Progenitor cell of endocrine pancreas (in vitro differentiated cells): ENCODE data around the gene CDC42EP5. TPM values are rescaled to one million over a fixed set of nuclear protein-coding genes. Genes with fewer than 3 reads are reported as not detected.

ENCODE experiments used
- DNase-seq: peaks from one replicate; pipeline ENCODE4 v3.0.0; 2021; ENCODE audit warnings: low spot score; ENCODE audit not compliant: unreplicated experiment
- H3K27ac Mint-ChIP-seq: 2 replicates; pipeline ENCODE4 v1.8.0; 2021; ENCODE audit warnings: mild to moderate bottlenecking, moderate library complexity, mixed read lengths
- H3K27me3 Mint-ChIP-seq: 2 replicates; pipeline ENCODE4 v1.8.0; 2021; ENCODE audit warnings: mixed read lengths
- H3K36me3 Mint-ChIP-seq: 2 replicates; pipeline ENCODE4 v1.8.0; 2022; ENCODE audit warnings: mixed read lengths; ENCODE audit not compliant: insufficient read depth
- H3K4me1 Mint-ChIP-seq: 2 replicates; pipeline ENCODE4 v1.8.0; 2021; ENCODE audit warnings: low read depth, mixed read lengths
- H3K4me3 Mint-ChIP-seq: 2 replicates; pipeline ENCODE4 v1.8.0; 2021; ENCODE audit warnings: low read depth, mild to moderate bottlenecking, moderate library complexity, mixed read lengths
- H3K9me3 Mint-ChIP-seq: 2 replicates; pipeline ENCODE4 v1.8.0; 2021; ENCODE audit warnings: low read depth, mixed read lengths
- CTCF ChIP-seq: fragments of 200-600 bp; sonication (generic); IDR thresholded peaks from one replicate; pipeline ENCODE4 v1.5.0; 2021; ENCODE audit warnings: antibody characterized with exemption, mild to moderate bottlenecking; ENCODE audit not compliant: unreplicated experiment
- total RNA-seq: library from RNA; stranded (reverse); gene quantifications from 2 replicates; pipeline ENCODE4 v1.2.1, GENCODE V29; 2021

The CDC42EP5 gene
- total RNA-seq, 1 donor from 2014 or later: 2.1 TPM

DNA sequence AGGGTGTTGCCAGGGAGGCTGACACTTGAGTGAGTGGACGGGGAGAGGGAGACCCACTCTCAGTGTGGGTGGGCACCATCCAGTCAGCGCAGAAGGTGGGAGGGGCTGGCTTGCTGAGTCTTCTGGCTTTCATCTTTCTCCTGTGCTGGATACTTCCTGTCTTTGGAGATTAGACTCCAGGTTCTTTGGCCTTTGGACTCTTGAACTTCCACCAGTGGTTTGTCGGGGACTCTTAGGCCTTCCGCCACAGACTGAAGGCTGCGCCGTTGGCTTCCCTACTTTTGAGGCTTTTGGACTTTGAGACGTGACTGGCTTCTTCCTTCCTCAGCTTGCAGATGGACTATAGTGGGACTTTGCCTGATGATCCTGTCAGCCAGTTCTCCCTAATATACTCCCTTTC, 28.4 kb downstream of the CDC42EP5 start:
- TF ChIP-seq CTCF: no peak
- Mint-ChIP-seq H3K4me1 (peaks cover 12% of the 10 kb centered on the region), H3K36me3 (peaks cover 10% of the 10 kb centered on the region), H3K27ac (no peak overlapping the region), H3K27me3 (no peaks in the 10 kb centered on the region), H3K4me3 (no peak overlapping the region), H3K9me3 (no peaks in the 10 kb centered on the region)
- DNase-seq: no peak

DNA sequence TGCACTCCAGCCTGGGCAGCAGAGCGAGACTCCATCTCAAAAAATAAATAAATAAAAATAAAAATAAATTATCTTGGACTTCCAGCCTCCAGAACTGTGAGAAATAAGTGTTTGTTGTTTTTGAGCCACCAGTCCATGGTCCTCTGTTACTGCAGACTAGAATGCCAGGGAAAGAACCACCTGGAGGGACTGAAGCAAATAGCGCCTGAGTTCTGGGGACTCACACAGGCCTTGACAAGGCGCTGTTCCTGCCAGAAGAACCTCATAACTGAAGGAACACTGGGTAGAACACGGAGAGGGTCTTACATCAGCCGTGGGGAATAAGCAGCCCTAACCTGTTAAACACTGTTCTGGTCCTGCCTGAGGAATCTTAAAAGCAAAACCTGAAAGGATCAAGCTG, 32.5 kb downstream of the CDC42EP5 start:
- H3K4me1 Mint-ChIP-seq: no peaks in the 10 kb centered on the region
- H3K36me3 Mint-ChIP-seq: peaks cover 12% of the 10 kb centered on the region
- DNase-seq: no peak
- no peak overlapping the region for H3K27ac Mint-ChIP-seq
- H3K9me3 Mint-ChIP-seq: no peaks in the 10 kb centered on the region
- TF ChIP-seq CTCF: no peak
- no peak overlapping the region for H3K4me3 Mint-ChIP-seq
- H3K27me3 Mint-ChIP-seq: no peaks in the 10 kb centered on the region

GRCh38 chr19:54439174-54439851, 33.8 kb downstream of the CDC42EP5 start:
- no peaks in the 10 kb centered on the region for H3K9me3 Mint-ChIP-seq
- peak; percentile 61 for TF ChIP-seq CTCF
- peaks cover 8% of the 10 kb centered on the region for H3K36me3 Mint-ChIP-seq
- DNase-seq: no peak
- H3K27me3 Mint-ChIP-seq: no peaks in the 10 kb centered on the region
- H3K27ac Mint-ChIP-seq: no peak overlapping the region
- H3K4me3 Mint-ChIP-seq: no peak overlapping the region
- H3K4me1 Mint-ChIP-seq: no peaks in the 10 kb centered on the region

- TF ChIP-seq CTCF: no peak
- Mint-ChIP-seq H3K36me3 (peaks cover 6% of the 10 kb centered on the region), H3K27me3 (peaks cover 9% of the 10 kb centered on the region), H3K4me1 (no peaks in the 10 kb centered on the region), H3K4me3 (no peak overlapping the region), H3K27ac (no peak overlapping the region), H3K9me3 (no peaks in the 10 kb centered on the region)
- no peak for DNase-seq
These were observed 36.4 kb downstream of the CDC42EP5 start for GRCh38 chr19:54436628-54437252.

DNA sequence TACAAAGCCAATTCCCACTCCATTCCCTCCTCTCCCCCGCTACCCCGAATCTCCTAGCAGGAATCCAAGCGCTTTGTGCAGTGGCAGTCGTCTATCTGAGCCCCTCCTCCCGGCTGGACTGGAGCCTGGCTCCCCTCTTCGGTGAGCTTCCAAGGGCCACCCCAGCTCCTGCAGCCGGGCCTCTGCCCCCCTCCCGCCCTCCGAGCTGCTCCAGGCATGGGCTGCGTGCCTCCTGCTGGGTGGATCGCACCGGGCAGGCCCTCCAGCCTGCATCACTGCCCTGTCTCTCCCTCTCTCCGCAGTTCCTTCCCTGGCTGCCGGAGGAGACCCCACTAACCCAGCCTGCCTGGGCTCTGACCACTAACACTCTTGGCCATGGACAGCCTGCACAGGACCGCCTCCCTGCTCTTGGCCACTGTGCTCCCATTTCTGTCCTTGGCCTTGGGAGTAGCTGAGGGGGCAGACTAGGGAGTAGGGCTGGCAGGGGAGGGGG, 37.0 kb downstream of the CDC42EP5 start:
- peaks cover 3% of the 10 kb centered on the region for H3K4me1 Mint-ChIP-seq
- H3K36me3 Mint-ChIP-seq: peaks cover 6% of the 10 kb centered on the region
- TF ChIP-seq CTCF: no peak
- H3K27me3 Mint-ChIP-seq: peaks cover 15% of the 10 kb centered on the region
- no peak overlapping the region for H3K4me3 Mint-ChIP-seq
- DNase-seq: no peak
- H3K27ac Mint-ChIP-seq: peak overlapping the region; percentile 37
- H3K9me3 Mint-ChIP-seq: no peaks in the 10 kb centered on the region
